Measurements from ENCODE around the gene MSI2. TPM values are rescaled to one million over a fixed set of nuclear protein-coding genes. Genes with fewer than 3 reads are reported as not detected.

MSI2 gene
- total and polyA plus RNA-seq, 2 donors (not counting 1 experiment from before 2014, with no cell fraction given): 16.1 to 196 TPM

DNA sequence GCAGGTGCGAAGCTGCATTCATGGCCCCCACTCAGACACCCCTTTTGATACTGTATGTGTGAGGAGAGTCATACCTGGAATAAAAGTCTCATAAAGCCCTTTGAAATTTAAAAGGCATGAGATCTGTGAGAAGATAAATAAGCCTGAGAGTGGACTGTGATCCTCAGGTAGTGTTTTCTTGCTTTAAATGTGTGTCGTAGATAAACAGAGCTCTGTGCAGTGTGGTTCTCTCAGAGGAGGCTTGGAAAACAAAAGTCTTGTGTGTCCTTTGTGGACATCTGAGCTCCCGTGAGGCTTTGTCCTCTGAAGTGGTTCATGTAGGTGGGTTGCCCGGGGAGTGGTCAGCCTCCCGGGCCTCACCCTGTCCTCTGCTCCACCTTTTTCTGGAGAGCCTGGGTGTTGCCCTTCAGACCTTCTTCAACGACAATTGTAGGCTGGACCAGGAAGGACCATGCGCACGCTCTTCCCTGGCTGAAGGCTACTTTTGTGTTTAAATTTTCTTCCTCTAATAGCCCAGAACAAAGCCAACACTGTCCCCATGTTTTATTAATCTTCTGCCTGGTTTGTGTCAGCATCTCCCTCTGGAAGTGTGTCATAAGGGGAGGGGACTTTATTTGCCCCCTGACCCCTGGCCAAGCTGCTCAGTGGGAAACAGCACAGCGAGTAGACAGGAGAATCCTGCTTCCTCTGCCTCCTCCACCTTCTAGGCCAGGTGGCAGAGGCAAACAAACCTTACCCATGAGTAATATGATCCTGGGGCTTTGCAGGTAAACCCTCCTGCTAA, 151.2 kb downstream of the MSI2 start:
- ChIA-PET POLR2A (no interaction called here), CTCF (interaction anchor here (0.5 to 1.9 kb wide), 5 partner anchors 8 to 396 kb away, joined by 3 to 11 read pairs (median 3); no protein-coding TSS in a partner anchor)
- Mint-ChIP-seq H3K4me1 (peaks cover 32% of the 10 kb centered on the region), H3K27ac (peak overlapping the region; percentile 77), H3K4me3 (no peak overlapping the region), H3K27me3 (no peaks in the 10 kb centered on the region), H3K9me3 (ENCODE audit: insufficient read depth) (no peaks in the 10 kb centered on the region)
- H4K20me1 ChIP-seq (ENCODE audit: control insufficient read depth, insufficient read depth, low read length, poor library complexity, severe bottlenecking): peaks cover 12% of the 10 kb centered on the region
- DNase-seq: no peak
- WGBS (ENCODE audit: insufficient coverage): 78% methylated on average over 8 of the region's 9 CpGs
- H3K4me3 ChIP-seq (ENCODE audit: control extremely low read depth in 1 of 5, extremely low read depth in 1 of 5, insufficient read depth in 1 of 5, low read depth in 2 of 5, low read length in 4 of 5): no peak overlapping the region
- intact Hi-C loops (cut with micrococcal nuclease): loop anchor here (2.0 kb wide), 1 partner anchor 17 kb away; no protein-coding TSS in a partner anchor
- H3K4me1 ChIP-seq (ENCODE audit: control insufficient read depth in 2 of 2, insufficient read depth in 2 of 2, low read length in 2 of 2): peaks cover 16 to 22% of the 10 kb centered on the region in 2 donors
- no peak overlapping the region for H3K9ac ChIP-seq (ENCODE audit: low read length)
- H3K9me3 ChIP-seq (ENCODE audit: control extremely low read depth in 1 of 3, control insufficient read depth in 2 of 3, insufficient read depth in 1 of 3, low read length in 2 of 3): no peaks in the 10 kb centered on the region
- H3K27me3 ChIP-seq (replicated peaks in 1 of 4; ENCODE audit: control extremely low read depth in 1 of 4, control insufficient read depth in 3 of 4, insufficient read depth in 4 of 4, low read length in 3 of 4): no peaks in the 10 kb centered on the region
- peaks cover 70% of the 10 kb centered on the region for H3K79me2 ChIP-seq (ENCODE audit: control insufficient read depth, insufficient read depth, low read length)
- H3K27ac ChIP-seq (ENCODE audit: low read length in 2 of 2): peak overlapping the region in 1 of 2 donors; percentile 40
- H3K4me2 ChIP-seq (replicated peaks; ENCODE audit: low read depth, low read length, poor library complexity, severe bottlenecking): peak overlapping the region; percentile 65
- TF ChIP-seq EZH2 (IDR thresholded peaks at IDR 0.05; ENCODE audit: borderline replicate concordance, insufficient read depth, low read depth, low read length, poor library complexity, severe bottlenecking): no peak
- TF ChIP-seq, protein P1, sequence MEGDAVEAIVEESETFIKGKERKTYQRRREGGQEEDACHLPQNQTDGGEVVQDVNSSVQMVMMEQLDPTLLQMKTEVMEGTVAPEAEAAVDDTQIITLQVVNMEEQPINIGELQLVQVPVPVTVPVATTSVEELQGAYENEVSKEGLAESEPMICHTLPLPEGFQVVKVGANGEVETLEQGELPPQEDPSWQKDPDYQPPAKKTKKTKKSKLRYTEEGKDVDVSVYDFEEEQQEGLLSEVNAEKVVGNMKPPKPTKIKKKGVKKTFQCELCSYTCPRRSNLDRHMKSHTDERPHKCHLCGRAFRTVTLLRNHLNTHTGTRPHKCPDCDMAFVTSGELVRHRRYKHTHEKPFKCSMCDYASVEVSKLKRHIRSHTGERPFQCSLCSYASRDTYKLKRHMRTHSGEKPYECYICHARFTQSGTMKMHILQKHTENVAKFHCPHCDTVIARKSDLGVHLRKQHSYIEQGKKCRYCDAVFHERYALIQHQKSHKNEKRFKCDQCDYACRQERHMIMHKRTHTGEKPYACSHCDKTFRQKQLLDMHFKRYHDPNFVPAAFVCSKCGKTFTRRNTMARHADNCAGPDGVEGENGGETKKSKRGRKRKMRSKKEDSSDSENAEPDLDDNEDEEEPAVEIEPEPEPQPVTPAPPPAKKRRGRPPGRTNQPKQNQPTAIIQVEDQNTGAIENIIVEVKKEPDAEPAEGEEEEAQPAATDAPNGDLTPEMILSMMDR (IDR thresholded peaks at IDR 0.05): no peak
- no peak for ATAC-seq (ENCODE audit: low read depth)
- H3K36me3 ChIP-seq (replicated peaks in 1 of 2; ENCODE audit: control extremely low read depth in 1 of 2, control insufficient read depth in 1 of 2, extremely low read depth in 1 of 2, insufficient read depth in 2 of 2, low read length in 1 of 2): peaks cover 2 to 12% of the 10 kb centered on the region in 2 experiments
- H2AFZ ChIP-seq (ENCODE audit: insufficient read depth, low read depth, low read length, poor library complexity, severe bottlenecking): no peak overlapping the region

Data from B cell (primary cell).